ENCODE data around the gene TAF6. TPM values are rescaled to one million over a fixed set of nuclear protein-coding genes. Genes with fewer than 3 reads are reported as not detected.
A peak's percentile ranks its signal among the peaks of the same experiment; 100 is the strongest.

The TAF6 gene
- total and polyA plus RNA-seq, 2 of the 4 experiments (the other 2 are of a cell fraction) = 11.3 to 55.3 TPM

DNA sequence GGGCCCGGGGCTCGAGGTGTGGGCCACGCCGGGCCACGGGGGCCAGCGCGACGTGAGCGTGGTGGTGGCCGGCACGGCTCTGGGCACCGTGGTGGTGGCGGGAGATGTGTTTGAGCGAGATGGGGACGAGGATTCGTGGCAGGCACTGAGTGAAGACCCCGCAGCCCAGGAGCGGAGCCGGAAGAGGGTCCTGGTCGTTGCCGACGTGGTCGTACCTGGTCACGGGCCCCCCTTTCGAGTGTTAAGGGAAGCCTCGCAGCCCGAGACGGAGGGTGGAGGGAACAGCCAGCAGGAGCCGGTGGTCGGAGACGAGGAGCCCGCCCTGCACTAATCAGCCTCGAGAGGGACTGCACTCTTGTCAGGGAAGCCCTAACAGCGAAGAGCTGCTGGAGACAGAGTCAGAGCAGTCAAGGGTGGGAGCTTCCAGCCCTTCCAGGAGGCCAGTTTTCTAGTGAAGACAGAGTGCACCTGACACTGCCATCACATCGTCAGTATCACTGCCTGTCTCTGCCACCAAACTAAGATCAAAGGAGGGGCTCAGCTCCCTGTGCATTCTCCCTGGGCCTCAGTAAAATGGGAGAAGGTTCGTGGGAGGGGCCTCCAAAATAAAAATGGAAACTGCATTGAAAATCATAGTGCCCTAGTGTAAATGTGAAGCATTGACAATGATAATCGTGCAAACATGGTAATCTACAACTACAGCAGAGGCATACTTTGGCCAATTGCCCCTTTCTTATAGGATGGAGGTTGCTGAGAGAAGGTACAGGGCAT, 8.9 kb upstream of the TAF6 start:
- Histone ChIP-seq H3K4me3 (ENCODE audit: insufficient read depth, low read depth, low read length) (peak overlapping the region; percentile 68), H4K8ac (ENCODE audit: low read depth in 2 of 2, low read length in 2 of 2) (peak overlapping the region; percentile 92 to 94), H2AK5ac (ENCODE audit: low read depth, low read length) (peak overlapping the region; percentile 86), H2BK15ac (ENCODE audit: low read depth, low read length) (peak overlapping the region; percentile 1; the same call in 1 of the 3 replicates), H2BK120ac (ENCODE audit: low read depth, low read length) (peak overlapping the region; percentile 4; the same call in 1 of the 2 replicates), H3K36me3 (ENCODE audit: control insufficient read depth, insufficient read depth, low read length) (peaks cover 4% of the 10 kb centered on the region; the same call in 1 of the 2 replicates), H3K14ac (replicated peaks; ENCODE audit: low read depth, low read length) (peak overlapping the region; percentile 82), H3K9me3 (ENCODE audit: control insufficient read depth, insufficient read depth, low read length) (no peaks in the 10 kb centered on the region), H3K4me1 (ENCODE audit: control insufficient read depth, insufficient read depth, low read length) (peaks cover 2% of the 10 kb centered on the region; the same call in 1 of the 2 replicates), H3K23ac (ENCODE audit: low read depth, low read length) (peak overlapping the region; percentile 94), H3K27ac (ENCODE audit: insufficient read depth, low read length) (peak overlapping the region; percentile 94), H2AK9ac (replicated peaks; ENCODE audit: low read depth, low read length, poor library complexity) (peak overlapping the region; percentile 96), H4K5ac (ENCODE audit: low read depth, low read length) (peak overlapping the region; percentile 75), H2BK20ac (ENCODE audit: low read depth, low read length) (no peak overlapping the region), H4K91ac (ENCODE audit: insufficient read depth, low read depth, low read length) (peak overlapping the region; percentile 78), H3K4me2 (ENCODE audit: low read depth, low read length) (peak overlapping the region; percentile 88), H2BK5ac (ENCODE audit: low read depth, low read length, poor library complexity, severe bottlenecking) (peak overlapping the region; percentile 92), H4K20me1 (ENCODE audit: insufficient read depth, low read length) (no peaks in the 10 kb centered on the region), H3K27me3 (ENCODE audit: control insufficient read depth, insufficient read depth, low read length) (no peaks in the 10 kb centered on the region), H3K9ac (ENCODE audit: low read depth, low read length) (peak overlapping the region; percentile 97), H3K56ac (ENCODE audit: extremely low read depth, insufficient read depth, low read length) (peak overlapping the region; percentile 17; the same call in 1 of the 2 replicates), H3K18ac (ENCODE audit: low read depth, low read length) (peak overlapping the region; percentile 13; the same call in 1 of the 2 replicates), H2AFZ (replicated peaks; ENCODE audit: low read length, poor library complexity) (peak overlapping the region; percentile 92), H3K9me1 (ENCODE audit: insufficient read depth, low read length) (peaks cover 4% of the 10 kb centered on the region; the same call in 1 of the 2 replicates), H3K79me1 (ENCODE audit: low read depth in 1 of 2, low read length in 2 of 2) (peaks cover 12 to 43% of the 10 kb centered on the region in 2 experiments; a peak in 3 of 4 replicates), H3K4ac (ENCODE audit: low read depth, low read length) (peak overlapping the region; percentile 93)
- dilution Hi-C loops (cut with HindIII; ENCODE audit: low sequenced_read_pairs, unreplicated experiment) = no loop called here
- intact Hi-C loops (cut with micrococcal nuclease) = no loop called here
- 4% methylated on average over 25 of the region's 37 CpGs; no CpG with 5 or more reads in 1 of the 2 experiments for WGBS, 2 experiments (ENCODE audit: extremely low coverage in 2 of 2, insufficient read length in 1 of 2)
- DNase-seq (no peak), ATAC-seq (ENCODE audit: low read depth) (peak; percentile 10)
- no TSS peak for BruUV-seq (replicated peaks)
- TF ChIP-seq POLR2A (IDR thresholded peaks at IDR 0.05; ENCODE audit: low read depth, low read length) (no peak), CEBPB (IDR thresholded peaks at IDR 0.05; ENCODE audit: low read depth, low read length) (no peak), CHD1 (IDR thresholded peaks at IDR 0.05; ENCODE audit: low read depth, low read length) (no peak)
- TF ChIP-seq, protein P1, sequence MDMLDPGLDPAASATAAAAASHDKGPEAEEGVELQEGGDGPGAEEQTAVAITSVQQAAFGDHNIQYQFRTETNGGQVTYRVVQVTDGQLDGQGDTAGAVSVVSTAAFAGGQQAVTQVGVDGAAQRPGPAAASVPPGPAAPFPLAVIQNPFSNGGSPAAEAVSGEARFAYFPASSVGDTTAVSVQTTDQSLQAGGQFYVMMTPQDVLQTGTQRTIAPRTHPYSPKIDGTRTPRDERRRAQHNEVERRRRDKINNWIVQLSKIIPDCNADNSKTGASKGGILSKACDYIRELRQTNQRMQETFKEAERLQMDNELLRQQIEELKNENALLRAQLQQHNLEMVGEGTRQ (IDR thresholded peaks at IDR 0.05; ENCODE audit: low read depth, low read length) = no peak
- ChIA-PET POLR2A (ENCODE audit: unreplicated experiment) (no interaction called here), CTCF (interaction anchor here (0.6 kb wide), 1 partner anchor 138 kb away, joined by 3 read pairs; no protein-coding TSS in a partner anchor)
- in situ Hi-C loops (cut with MboI; ENCODE audit: low sequenced_read_pairs) = no loop called here
